AG04450 (cell line): ENCODE measurements around the gene FIBCD1. TPM values are rescaled to one million over a fixed set of nuclear protein-coding genes. Genes with fewer than 3 reads are reported as not detected.

Experiments used
- CTCF ChIA-PET: fragments of 300-600, 350-600 bp; formaldehyde crosslinking; extraction: SDS; loops from one replicate; lab custom pipeline; 2022; ENCODE audit warnings: antibody characterized with exemption, inconsistent platforms; lab: Charles Lee
- POLR2A ChIA-PET: fragments of 350-600 bp; formaldehyde crosslinking; extraction: SDS; loops from one replicate; lab custom pipeline; 2021; ENCODE audit warnings: antibody characterized with exemption, inconsistent platforms; lab: Yijun Ruan, JAX
- DNase-seq: peaks from one replicate; pipeline ENCODE4 v3.0.0-alpha.2; 2011; ENCODE audit warnings: low read depth, low spot score
- H3K27ac ChIP-seq: one replicate; pipeline ENCODE4 v1.5.1; 2012; ENCODE audit warnings: low read depth, low read length, control low read depth
- H3K27me3 ChIP-seq: one replicate; pipeline ENCODE4 v1.6.0; 2012; ENCODE audit warnings: low read length; ENCODE audit not compliant: control insufficient read depth, insufficient read depth
- H3K4me3 ChIP-seq: 2 replicates; pipeline ENCODE4 v1.5.1; 2011; ENCODE audit warnings: mild to moderate bottlenecking, low read depth, low read length, control low read depth
- H3K9me3 ChIP-seq: 2 replicates; pipeline ENCODE4 v1.5.1; 2012; ENCODE audit warnings: low read length; ENCODE audit not compliant: control insufficient read depth, insufficient read depth
- polyA plus RNA-seq: library from polyadenylated mRNA; depleted of rRNA; stranded (reverse); fragments of >200 nt; gene quantifications from 2 replicates; pipeline ENCODE4 v1.2.3, GENCODE V29; 2011
- TF ChIP-seq, protein P1 (sequence below): IDR thresholded peaks from 2 replicates; pipeline ENCODE4 v1.5.1; 2011; ENCODE audit warnings: low read depth, low read length, control low read depth, inconsistent platforms

FIBCD1 gene
- polyA plus RNA-seq, 1 experiment: 2.2 TPM

DNA sequence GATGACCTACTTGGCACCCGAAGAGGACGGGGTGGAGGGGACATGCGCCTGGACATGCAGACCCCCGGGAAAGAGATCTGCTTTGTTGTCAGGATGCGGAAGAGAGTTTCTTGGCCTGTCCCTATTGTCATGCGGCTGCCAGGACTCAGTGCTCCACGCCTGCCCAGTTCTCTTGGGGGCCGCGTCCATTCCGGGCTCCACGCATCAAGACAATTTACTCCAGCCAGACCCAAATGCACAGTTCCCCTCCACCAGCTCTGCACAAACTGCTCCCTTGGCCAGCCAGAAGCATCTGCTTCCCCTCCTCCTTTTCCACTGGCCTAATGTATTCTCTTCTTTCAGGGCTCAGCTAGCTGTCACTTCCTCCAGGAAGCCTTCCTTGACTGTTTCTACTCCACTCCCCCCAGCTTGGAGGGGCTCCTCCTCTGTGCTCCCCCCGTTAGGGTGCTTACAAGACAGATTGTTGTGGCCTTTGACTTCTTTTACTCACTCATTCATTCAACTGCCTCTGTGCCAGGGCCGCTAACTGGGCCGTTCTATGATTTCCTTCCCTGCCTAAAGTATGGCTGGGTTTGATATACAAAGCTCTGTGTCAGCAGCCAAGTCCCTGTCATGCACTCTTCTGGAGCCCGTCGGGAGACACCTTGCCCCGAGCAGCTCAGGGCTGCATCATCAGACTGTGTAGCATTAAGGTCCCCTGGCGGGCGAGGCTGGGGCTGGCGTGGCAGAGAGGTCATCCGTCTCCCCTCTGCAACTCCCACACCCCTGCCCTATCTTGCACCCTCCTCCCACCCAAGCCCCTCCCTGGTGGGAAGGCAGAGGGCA is 6.6 kb downstream of the FIBCD1 start:
- CTCF ChIA-PET: interaction anchor here (1.4 to 2.2 kb wide), 4 partner anchors 66 to 231 kb away, joined by 4 to 14 read pairs (median 8); no protein-coding TSS in a partner anchor
- no peak for DNase-seq

DNA sequence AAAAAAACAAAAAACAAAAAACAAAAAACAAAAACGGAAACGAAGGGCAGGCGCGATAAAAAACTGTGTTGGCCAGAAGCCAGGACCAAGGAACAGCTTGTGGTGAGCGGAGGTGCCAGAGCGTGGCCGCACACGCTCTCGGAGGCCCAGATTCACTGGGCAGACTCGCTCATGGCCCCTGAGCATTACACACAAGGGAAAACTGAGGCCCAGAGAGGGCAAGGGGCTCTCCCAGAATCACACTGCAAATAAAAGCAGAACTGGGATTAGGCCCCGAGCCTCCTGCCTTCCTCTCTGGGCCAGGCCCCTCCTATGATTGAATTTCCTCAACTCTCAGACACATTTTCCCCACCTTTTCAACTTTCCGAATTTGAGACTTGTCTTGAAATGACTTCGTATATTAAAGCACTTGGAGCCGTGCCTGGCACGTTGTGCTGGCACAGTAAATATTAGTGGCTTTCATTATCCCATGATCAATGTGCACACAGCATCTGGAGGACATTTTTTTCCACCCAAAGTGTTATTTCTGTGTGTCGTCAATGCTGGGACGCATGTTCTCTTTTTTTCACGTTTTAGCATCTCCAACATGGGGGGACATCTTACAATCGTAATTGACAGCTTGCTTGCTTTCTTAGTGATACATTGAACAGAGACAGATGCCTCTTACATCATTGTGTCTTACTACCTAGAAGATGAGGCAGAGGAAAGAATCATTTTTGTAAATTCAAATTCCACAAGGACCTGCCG is 7.4 kb downstream of the FIBCD1 start:
- ChIA-PET CTCF (interaction anchor here (1.4 to 2.2 kb wide), 2 partner anchors 65 to 225 kb away, joined by 4 to 13 read pairs; no protein-coding TSS in a partner anchor), POLR2A (interaction anchor here (2.3 kb wide), 1 partner anchor 18 kb away, joined by 9 read pairs; no protein-coding TSS in a partner anchor)
- H3K27ac ChIP-seq: no peak overlapping the region
- no peaks in the 10 kb centered on the region for H3K27me3 ChIP-seq
- no peaks in the 10 kb centered on the region for H3K9me3 ChIP-seq
- TF ChIP-seq, protein P1, sequence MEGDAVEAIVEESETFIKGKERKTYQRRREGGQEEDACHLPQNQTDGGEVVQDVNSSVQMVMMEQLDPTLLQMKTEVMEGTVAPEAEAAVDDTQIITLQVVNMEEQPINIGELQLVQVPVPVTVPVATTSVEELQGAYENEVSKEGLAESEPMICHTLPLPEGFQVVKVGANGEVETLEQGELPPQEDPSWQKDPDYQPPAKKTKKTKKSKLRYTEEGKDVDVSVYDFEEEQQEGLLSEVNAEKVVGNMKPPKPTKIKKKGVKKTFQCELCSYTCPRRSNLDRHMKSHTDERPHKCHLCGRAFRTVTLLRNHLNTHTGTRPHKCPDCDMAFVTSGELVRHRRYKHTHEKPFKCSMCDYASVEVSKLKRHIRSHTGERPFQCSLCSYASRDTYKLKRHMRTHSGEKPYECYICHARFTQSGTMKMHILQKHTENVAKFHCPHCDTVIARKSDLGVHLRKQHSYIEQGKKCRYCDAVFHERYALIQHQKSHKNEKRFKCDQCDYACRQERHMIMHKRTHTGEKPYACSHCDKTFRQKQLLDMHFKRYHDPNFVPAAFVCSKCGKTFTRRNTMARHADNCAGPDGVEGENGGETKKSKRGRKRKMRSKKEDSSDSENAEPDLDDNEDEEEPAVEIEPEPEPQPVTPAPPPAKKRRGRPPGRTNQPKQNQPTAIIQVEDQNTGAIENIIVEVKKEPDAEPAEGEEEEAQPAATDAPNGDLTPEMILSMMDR: no peak
- DNase-seq: no peak
- H3K4me3 ChIP-seq: no peak overlapping the region

More for the DNA sequence above, 6.6 kb downstream of the FIBCD1 start:
- Histone ChIP-seq H3K9me3 (no peaks in the 10 kb centered on the region), H3K4me3 (peak overlapping the region; percentile 29), H3K27ac (peak overlapping the region; percentile 87), H3K27me3 (no peaks in the 10 kb centered on the region)
- POLR2A ChIA-PET: interaction anchor here (0.5 to 2.3 kb wide), 3 partner anchors 19 to 73 kb away, joined by 3 to 9 read pairs (median 3); no protein-coding TSS in a partner anchor
- TF ChIP-seq, protein P1: peak; percentile 28

DNA sequence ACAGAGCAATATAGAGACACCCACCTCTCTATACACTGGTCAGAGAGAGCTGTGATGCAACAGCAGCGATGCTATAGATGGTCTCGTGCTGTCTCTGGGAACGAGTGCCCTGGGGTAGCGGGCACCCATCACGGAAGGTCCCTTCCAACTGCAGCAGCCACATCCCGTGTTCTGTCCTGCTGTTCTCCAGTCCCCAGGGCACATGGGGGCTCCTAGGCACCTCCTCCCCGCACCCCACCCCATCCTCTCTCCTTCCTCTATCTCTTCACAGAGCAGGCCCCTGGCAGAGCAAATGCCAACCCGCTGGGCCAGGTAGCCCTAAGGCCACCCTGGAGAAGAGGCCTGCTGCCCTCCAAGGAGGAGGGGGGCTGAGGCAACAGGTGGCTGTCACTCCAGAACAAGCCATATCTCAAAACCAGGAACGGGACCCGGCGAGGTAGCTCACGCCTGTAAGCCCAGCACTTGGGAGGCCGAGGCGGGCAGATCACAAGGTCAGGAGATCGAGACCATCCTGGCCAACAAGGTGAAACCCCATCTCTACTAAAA is 8.2 kb downstream of the FIBCD1 start:
- H3K27ac ChIP-seq: no peak overlapping the region
- TF ChIP-seq, protein P1: no peak
- no peaks in the 10 kb centered on the region for H3K27me3 ChIP-seq
- H3K9me3 ChIP-seq: no peaks in the 10 kb centered on the region
- no peak overlapping the region for H3K4me3 ChIP-seq
- ChIA-PET CTCF (interaction anchor here (1.4 kb wide), 1 partner anchor 224 kb away, joined by 4 read pairs; no protein-coding TSS in a partner anchor), POLR2A (no interaction called here)
- DNase-seq: no peak

DNA sequence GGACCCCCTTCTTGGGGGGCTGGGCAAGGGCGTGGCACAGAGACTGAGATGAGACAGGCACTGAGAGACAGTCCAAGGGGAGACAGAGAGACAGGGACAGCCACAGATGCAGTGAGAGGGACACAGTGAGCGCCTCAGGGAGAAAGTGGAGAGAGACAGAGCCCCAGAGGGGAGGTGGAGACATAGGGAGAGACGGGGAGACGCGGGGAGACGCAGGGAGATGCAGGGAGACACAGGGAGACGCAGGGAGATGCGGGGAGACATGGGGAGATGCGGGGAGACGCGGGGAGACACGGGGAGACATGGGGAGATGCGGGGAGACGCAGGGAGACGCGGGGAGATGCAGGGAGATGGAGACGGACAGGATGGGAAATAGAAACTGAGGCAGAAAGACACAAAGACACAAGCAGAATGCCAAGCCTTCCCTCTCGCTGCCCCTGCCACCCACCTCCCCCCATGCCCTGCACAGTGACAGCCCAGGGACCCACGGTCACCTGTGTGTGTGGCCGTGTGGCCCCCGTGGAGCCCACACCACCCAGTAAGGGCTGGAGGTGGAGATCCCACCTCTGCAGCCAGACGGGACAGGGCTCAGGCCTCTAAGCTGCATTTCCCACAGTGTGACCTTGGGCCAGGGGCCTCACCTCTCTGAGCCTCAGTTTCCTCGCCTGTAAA is 8.8 kb downstream of the FIBCD1 start:
- H3K27me3 ChIP-seq: no peaks in the 10 kb centered on the region
- ChIA-PET CTCF (no interaction called here), POLR2A (no interaction called here)
- no peaks in the 10 kb centered on the region for H3K9me3 ChIP-seq
- H3K4me3 ChIP-seq: no peak overlapping the region
- TF ChIP-seq, protein P1: no peak
- no peak for DNase-seq
- H3K27ac ChIP-seq: no peak overlapping the region
